GM18909 (cell line): ENCODE results near the gene MPP3.
"Not testable (repeated sequence)": the region's sequence is repeated elsewhere in the genome, so short reads cannot be mapped to it uniquely, and the experiment has no call there.

ENCODE experiments used
- ATAC-seq: cut with Tn5 transposase; IDR thresholded peaks from one replicate; pipeline ENCODE4 v1.9.1; 2021; ENCODE audit warnings: mild to moderate bottlenecking; ENCODE audit not compliant: unreplicated experiment, poor library complexity

The MPP3 gene

DNA sequence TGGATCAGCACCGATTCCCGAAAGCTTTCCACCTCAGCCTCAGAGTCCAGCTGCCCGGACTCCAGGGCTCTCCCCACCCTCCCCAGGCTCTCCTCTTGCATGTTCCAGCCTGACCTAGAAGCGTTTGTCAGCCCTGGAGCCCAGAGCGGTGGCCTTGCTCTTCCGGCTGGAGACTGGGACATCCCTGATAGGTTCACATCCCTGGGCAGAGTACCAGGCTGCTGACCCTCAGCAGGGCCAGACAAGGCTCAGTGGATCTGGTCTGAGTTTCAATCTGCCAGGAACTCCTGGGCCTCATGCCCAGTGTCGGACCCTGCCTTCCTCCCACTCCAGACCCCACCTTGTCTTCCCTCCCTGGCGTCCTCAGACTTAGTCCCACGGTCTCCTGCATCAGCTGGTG, 29.0 kb upstream of the MPP3 start:
- ATAC-seq: no peak

- no peak for ATAC-seq
Measured at GRCh38 chr17:43860927-43861622, 28.1 kb upstream of the MPP3 start.

- no peak for ATAC-seq
Measured at GRCh38 chr17:43860077-43860725, 27.3 kb upstream of the MPP3 start.

DNA sequence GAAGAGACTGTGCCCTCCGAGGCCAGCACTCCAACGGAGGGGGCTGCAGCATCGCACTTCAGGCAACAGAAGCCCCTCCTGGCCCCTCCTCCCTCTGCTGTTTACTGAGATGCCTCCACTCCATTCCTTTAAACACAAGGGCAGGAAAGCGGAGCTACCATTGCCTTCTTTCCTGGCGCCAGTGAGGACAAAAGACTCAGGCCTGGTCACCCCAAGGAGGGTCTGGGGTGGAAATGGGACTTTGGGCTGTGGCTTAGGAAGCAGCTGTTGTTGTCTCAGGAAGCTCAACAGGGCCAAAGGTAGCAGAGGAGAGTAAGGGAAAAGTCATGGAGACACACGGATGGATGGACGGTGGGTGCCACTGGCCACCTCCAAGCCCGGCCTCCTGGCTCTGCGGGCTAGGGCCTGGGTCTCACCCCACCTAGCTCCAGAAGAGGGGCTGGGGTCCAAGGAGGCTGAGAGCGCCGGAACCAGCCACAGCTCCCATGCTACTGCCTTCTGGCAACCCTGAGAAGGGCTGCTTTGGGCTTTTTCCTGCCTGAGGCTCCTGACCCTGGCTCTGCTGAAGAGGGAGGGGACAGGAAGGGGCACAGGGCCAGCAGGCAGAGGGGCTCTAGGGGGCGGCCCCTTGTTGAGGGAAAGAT, 25.1 kb upstream of the MPP3 start:
- ATAC-seq: no peak

DNA sequence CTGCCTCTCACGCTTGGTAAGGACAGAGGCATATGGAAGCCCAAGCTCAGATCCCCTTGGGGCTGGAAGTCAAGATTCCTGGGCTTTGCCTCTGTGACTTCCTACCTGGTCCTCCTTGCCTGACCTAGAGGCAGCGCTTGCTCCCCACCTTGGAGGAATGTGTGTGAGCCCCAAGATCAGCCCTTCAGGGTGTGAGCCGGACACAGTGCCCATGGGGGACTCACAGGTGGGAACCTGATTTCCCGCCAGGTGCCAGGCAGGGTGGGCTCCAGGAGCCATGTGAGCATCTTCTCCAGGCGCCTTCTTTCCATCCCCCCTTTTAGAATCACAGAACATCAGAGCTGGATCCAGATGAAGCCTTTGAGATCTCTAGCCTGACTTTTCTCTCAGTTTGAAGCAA, 24.2 kb upstream of the MPP3 start:
- ATAC-seq: no peak

GRCh38 chr17:43856141-43856540, 23.2 kb upstream of the MPP3 start:
- ATAC-seq: no peak

DNA sequence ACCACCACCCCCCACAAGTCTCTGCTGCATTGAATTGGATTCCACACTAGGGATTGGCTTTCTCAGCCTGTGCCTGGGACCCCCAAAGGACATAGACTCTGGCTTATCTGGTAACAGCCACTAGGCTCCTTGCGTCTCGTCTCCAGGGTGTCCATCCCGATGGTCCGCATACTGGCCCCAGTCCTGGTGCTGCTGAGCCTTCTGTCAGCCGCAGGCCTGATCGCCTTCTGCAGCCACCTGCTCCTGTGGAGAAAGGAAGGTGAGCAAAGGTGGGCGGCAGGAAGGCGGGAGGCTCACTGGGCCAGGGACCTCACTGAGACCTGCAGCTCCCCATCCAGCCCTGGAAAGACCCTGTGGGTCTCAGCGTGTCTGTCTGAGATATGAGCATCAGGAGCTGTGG, 22.1 kb upstream of the MPP3 start:
- no peak for ATAC-seq

DNA sequence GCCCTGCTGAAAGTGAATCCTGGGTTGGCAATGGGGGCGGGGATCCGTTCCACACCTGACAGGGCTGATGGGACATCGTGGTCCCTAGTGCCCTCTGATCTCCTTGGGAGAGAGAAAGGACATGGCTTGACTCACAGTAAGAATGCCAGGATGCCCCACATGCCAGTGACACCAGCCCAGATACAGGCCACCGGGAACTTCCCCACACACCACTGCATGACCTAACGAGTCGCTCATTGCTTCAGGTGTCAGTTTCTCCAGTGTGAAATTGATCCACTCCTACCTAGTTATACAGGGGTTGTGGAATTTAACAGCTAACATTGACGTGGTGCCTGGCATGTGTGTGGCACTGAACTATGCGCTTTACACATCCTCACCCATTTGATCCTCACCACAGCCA, 21.6 kb upstream of the MPP3 start:
- ATAC-seq: no peak

DNA sequence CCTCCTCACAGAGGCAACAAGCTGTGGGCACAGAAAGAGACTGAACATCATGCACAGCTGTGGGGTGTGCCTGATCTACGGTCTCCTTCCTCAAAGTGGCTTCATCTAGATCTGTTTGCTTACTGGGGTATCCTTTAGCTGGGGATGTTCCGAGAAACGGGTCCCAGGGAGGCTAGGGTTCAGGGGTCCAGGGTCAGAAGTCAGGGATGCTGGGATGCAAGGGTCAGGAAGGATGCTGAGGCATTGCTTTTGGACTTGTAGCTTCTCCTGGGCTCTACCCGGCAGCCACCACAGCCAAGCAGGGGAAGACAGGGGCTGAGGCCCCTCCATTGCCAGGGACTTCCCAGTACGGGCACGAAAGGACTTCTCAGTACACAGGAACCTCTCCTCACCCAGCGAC, 20.6 kb upstream of the MPP3 start:
- no peak for ATAC-seq

GRCh38 chr17:43852571-43852970, 19.6 kb upstream of the MPP3 start:
- ATAC-seq: no peak

DNA sequence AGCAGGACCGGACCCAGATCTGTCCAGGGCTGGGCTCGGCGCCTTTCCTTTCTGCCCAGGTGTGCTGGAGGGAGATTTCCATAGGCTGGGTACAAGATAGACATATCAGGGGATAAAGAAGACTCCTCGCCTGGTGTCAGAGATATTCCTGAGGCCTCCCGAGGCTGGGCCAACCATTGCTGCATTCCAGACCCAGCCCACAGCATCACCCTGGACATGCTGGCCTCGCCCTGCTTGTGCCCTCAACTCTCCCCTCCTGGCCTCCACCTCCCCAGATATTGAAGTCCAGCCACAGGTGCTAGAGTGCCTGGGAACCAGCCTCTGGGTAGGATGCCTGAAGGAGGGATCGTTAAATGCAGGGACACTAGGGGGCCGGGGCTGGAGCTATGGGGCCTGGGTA, 16.2 kb upstream of the MPP3 start:
- no peak for ATAC-seq

DNA sequence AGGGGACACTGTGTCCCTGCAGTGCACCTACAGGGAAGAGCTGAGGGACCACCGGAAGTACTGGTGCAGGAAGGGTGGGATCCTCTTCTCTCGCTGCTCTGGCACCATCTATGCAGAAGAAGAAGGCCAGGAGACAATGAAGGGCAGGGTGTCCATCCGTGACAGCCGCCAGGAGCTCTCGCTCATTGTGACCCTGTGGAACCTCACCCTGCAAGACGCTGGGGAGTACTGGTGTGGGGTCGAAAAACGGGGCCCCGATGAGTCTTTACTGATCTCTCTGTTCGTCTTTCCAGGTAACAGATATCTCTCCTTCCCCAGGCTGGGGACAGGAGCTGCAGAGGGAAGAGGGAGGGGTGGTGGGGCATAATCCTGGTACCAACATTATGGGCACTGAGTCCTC, 15.7 kb upstream of the MPP3 start:
- ATAC-seq: no peak

- ATAC-seq: no peak
Measured at GRCh38 chr17:43846963-43847371, 14.0 kb upstream of the MPP3 start, which contains the start of gene CD300LG. Gene CD300LG (plus strand): TSS chr17:43847176. CDS start chr17:43847217, 41 bp downstream.

DNA sequence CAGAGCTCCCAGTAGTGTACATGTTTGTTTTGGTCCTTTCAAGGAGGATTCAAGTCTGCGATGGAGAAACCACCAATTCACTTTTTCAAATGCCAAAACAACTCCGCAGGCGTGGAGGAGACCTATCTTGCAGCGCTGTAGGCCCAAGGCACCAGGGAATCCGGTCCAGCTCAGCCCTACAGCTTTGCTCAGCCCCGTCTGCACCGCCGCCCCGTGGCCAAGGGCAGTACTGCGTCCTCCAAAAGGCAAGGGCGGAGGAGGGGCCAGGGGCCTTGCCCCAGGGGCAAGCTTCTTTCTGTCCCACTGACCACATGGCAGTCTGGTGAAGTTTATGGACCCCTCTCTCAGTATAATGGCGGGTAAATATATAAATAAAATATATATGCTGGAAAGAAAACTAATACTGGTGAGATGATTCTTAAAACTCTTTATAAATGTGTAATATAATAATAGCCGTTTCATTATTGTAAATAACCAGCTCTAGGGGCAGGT, 13.3 kb upstream of the MPP3 start:
- ATAC-seq: no peak

- ATAC-seq: no peak
Measured at GRCh38 chr17:43845766-43846165, 12.8 kb upstream of the MPP3 start.

GRCh38 chr17:43844241-43844640, 11.3 kb upstream of the MPP3 start:
- ATAC-seq: no peak

DNA sequence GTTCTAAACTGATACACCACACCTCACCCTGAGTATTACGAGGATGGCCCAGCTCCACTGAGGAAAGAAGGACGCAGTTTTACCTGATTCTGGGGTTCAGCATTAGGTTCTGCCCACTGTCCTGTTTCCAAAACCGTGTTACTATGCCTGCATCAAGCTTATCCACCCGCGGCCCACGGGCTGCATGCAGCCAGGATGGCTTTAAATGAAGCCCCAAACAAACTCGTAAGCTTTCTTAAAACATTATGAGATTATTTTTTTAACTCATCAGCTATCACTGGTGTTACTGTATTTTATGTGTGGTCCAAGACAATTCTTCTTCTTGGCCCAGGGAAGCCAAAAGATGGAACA, 10.0 kb upstream of the MPP3 start:
- no peak for ATAC-seq

DNA sequence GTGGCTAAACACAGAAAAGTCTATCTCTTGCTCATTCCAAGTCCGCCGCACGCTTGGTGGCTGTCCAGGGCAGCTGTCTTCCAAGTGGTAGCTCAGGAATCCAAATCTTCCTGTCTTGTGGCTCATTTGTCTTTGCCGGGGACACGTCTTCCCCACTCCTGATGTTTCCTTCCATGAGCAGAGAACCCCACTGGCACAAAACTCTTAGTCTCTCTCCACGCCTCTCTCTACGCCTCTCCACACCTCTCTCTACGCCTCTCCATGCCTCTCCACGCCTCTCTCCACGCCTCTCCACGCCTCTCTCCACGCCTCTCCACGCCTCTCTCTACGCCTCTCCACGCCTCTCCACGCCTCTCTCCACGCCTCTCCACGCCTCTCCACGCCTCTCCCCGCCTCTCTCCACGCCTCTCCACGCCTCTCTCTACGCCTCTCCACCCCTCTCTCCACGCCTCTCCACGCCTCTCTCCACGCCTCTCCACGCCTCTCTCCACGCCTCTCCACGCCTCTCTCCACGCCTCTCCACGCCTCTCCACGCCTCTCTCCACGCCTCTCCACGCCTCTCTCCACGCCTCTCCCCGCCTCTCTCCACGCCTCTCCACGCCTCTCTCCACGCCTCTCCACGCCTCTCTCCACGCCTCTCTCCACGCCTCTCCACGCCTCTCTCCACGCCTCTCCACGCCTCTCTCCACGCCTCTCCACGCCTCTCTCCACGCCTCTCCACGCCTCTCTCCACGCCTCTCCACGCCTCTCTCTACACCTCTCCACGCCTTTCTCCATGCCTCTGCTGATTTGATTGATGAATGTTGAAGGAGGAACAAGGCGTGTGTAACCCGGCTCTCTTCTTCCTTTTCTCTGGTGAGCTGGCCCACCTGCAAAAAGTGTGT, 9.4 kb upstream of the MPP3 start:
- ATAC-seq: not testable (repeated sequence)

DNA sequence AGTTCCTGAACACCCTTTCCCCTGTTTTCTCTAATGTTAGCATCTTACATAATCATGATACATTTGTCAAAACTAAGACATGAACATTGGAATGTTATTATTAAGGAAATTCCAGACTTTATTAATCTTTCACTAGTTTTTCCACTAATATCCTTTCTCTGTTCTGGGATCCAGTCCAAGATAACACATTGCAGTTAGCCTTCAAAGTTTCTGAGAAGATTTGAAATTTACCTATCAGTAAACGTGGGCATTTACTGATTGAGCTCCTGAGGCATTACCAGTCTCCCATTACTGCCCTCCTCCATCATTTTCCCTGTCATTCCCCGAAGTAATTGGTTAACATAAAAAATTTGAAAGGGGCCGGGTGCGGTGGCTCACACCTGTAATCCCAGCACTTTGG, 8.3 kb upstream of the MPP3 start:
- ATAC-seq: no peak

- no peak for ATAC-seq
Measured at GRCh38 chr17:43840814-43841213, 7.9 kb upstream of the MPP3 start.

GRCh38 chr17:43839670-43840108, 6.7 kb upstream of the MPP3 start:
- no peak for ATAC-seq
